ENCODE results near the gene ERCC6L2.

Gene ERCC6L2

DNA sequence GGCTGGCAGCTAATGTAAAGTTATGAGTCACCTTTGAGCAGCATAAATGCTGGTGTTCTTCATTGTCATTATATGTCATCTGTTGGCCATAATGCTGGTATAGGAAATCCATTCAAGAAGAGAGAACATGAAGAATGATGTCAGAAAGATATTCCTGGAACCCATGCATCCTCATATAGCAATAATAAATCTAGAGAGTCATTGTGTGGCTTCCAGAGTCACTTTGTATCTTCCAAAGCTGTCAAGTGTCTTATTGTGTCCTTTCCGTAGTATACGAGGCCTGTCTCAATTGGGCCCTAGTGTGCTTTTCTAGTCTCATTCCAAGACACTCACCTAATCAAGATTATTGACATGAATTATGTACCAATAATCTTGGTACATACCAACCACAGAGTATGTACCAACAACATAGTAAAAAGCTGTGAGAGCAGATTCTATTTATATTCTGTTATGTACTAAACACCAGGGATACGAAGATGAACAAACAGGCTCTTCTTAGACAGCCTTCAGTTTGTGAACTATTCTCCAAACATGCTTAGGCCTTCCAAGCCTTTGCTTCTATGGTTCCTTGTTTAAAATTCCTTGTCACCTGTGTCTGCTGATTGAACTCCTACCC, 110.1 kb downstream of the ERCC6L2 start:
- FAIRE-seq = no peak

DNA sequence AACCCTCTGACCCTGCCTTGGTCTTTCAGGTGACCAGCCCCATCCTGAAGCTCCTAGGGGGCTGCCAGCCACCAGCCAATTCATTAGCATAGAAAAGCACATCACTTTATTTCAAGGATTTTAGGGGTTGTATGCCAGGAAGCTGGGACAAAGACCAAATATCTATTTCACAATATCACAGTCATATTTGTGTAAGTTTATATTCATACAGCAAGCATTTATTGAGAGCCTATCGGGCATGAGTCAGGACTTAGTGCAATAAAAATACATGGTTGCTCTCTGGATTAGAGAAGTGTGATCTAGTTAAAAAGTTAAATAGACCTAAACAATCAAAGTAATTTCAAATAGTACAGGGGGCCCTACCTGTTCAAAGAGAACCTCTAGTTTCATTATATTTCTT, 113.8 kb downstream of the ERCC6L2 start:
- FAIRE-seq = no peak

DNA sequence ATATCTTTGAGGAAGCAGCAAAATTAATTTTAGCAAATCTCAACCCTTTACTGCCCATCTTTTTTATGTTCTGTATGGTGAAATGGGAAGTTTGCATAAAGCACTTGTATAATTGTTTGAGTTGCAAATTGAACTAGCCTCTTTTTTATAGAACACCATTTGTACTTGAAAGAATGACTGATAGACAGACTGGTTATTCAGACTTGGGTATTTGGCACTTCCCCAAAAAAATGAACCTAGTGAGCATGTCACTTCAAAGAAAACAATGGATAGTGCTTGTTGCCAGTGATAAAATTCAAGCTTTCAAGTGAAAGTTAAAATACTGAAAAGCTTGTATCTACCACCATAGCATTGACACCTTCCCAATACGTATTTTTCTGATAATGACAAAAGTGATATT, 115.8 kb downstream of the ERCC6L2 start:
- FAIRE-seq = no peak

DNA sequence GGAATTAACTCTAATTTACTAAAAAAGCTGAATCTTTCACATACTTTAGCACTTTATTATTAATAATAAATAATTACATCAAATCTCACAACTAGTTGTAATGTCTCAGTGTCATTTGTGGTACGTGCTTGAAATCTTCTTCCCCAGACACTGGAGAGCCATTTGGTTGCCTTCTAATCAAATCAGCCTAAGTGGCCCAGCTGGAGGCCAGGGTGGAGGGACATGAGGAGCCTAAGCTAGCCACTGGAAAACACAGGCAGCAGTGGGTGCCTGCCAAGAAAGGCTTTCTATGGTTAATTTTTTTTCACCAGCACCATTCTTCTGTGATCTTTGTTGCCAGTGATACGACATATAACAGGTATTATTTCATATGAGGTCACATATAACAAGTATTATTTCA, 117.0 kb downstream of the ERCC6L2 start:
- no peak for FAIRE-seq

DNA sequence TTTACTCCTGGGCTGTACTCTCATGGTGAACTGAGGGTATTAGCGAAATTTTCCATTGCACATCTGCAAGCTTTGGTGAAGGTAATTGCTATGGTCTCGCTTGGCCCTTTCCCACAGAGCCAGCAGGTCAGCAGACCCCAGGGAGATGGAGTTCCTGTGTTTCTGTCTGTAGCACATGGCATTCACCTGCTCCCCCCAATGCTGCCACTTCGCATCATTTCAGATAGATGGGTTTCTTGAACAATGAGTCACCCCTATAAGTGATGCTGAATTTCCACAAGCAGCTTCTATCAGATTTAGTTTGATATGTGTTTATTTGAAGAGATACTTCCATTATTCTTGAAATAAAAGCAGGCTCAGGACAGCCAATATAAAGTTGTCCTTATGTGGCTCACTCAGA, 117.8 kb downstream of the ERCC6L2 start:
- no peak for FAIRE-seq

DNA sequence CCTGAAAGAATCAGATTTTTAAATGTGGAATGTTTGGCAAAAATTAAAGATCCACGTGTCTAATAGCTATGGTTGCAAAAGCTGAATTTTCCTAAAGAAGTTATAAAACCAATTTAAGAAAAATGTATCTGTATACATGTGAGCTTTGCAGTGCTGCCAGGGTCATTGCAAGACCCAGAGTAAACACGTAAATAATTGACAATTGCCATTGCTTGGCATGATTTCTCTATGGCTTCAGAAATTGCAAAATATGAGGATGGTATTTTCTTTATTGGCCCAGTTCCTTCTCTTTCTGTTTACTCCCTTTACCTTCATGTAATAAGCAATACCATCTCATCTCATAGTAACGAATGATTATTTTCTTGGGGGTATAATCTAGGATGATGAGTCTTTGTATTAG, 123.9 kb downstream of the ERCC6L2 start:
- no peak for FAIRE-seq

DNA sequence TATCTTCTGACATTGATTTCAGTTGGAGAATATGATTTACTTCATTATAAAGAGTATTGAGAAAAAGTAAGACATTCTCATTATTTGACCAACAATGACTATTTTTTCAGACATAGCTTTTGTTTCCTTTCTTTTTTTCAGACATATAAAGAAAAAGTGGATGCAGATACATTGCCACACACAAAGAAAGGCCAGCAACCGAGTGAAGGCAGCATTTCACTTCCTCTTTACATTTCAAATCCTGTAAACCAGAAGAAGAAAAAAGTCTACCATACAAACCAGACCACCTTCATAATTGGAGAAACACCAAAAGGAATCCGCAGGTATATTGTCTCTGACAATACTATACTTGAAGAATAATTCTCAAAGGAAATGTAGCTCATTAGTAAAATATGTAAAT, 128.9 kb downstream of the ERCC6L2 start:
- FAIRE-seq = peak; percentile 6

DNA sequence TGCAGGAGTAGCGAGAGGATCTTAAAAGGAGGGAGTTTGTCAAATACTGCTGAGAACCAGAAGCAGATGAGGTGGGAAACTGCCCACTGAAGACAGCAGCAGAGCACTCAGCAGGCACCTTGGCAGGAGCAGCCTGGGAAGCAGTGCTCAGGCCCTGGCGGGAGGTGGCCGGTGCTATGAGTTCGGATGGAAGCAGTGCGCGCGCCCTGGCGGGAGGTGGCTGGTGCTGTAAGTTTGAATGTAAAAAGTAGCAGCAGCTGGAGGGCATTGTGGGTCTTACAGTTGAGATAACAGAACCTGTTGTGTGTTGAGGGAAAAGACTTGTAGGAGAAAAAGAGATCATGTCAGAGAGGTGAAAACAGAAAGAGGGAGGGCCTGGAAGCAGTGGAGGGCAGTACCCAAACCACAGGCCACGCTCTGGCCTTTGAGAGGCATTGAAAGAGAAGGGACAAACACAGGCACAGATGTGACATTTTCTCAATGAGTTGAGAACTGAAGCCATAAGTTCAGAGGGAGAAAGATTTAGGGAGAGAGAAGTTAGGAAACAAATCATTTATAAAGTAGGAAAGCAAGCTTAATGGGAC, 130.9 kb downstream of the ERCC6L2 start:
- no peak for FAIRE-seq

DNA sequence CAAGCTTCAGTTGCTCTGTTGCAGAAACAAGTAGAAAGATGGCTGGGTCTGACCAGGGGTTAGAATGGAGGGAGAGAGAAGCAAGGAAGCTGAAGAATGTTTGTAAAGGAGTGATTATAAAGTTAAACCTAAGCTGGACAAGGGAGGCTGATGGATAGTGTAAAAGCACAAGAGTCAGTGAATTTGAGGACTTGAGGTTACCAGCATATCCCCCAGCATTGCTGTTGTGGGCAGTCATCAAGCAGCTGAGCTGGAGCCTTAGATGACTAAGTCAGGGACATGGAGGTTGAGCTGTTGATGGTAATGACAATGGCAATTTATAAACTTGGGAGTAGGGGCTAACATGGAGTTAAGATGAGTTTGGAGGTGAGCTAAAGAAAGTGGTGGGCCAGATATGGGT, 131.5 kb downstream of the ERCC6L2 start:
- no peak for FAIRE-seq

DNA sequence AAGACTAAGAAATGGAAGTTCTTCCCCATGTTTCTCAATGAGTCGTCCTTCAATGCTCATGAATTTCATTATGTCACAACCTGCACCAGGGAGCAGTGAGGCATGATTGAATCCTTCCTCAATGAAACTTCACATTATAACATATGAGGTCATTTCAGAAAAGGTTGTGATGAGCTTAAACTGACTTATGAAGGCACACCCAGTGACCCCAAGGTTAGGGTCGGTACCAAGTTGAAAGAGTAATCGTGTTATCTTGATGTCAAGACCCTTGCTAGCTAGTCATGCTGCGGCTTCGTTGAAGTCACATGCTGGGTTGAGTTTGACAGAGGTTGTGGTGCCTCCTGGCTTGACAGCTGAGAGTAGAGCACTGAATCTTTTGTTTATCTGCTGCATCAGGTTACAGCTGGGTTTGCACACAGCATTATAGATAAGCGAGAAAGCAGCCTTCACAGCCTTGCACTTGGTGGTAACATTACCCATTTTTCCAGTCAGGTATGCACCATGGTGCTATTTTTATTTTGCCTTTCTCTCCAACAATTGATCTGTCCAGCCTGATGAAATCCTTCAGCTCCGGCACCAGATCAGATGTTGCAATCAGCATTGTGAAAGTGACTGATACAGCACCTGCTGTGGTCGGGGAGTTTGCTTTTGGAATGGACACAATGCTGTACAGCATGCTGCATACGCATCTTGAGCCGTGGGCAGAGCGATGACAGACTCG, 133.2 kb downstream of the ERCC6L2 start:
- no peak for FAIRE-seq

DNA sequence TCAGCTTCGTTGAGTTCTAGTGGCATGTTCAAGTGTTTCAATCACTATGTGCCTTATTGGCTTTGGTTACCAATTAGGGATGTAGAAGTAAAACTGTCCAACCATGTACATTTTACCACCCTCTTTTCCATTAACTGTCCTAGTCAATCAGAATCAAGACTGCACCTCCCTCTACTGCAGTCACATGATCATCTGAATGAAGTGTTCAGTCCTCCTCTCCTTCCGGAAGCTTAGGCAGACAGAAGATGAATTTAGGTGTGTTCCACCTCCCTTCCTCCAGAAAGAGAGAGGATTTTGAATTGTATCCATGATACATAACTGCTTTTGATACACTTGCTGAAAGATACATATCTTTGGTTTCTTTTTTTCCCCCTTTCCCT, 133.7 kb downstream of the ERCC6L2 start:
- FAIRE-seq = no peak

DNA sequence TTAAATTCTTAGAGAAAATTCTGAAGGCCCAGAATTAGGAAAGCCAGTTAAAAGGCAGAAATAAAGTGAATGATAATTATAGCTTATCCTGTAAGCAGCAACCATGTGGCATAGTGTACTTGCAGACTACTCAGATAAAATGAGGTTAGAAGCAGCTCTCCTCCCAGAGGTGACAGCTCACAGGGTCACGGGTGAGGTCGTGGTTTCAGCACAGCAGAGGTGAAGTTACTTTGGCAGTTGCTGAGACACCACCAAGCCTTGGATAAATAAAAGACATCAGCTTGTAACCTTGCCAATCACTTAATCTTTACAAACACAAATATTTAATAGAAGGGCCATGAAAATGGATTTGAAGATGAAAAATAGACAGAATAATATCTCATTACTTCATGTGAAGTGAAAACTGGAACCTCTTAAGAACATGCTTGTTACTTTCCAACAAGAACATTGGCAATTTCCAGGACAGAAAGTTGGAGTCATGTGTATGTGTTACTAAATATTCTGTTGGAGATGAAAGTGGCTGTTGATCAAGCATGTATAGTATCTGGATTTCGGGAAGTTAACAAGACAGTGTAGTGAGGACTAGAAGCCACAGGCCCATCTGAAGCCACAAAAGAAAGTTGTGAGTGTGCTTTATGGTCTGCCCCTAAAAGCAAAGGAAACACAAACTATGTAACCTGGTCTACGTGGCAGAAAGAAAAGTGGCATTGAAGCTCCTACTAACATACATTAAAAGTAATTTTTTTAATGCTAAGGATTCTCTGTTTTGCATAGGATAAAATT, 134.4 kb downstream of the ERCC6L2 start:
- FAIRE-seq = no peak

DNA sequence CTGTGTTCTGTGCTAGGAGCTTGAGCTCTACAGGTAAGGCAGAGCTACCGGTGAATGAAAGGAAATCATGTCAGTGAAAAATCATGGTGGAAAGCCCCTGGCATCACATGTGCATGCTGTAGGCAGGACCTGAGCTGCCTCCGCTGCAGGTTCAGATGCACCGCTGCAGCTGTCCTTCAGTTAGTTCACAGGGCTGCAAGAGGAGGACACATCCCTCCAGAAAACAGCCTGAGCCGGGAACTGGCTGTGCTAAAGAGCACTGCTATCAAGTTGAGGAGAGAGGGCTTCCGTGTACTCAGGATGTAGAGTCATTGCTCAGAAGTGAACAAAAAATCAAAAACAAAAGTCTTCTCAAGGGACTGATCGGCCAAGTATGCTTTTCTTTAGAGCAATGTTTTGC, 138.6 kb downstream of the ERCC6L2 start:
- FAIRE-seq = no peak

DNA sequence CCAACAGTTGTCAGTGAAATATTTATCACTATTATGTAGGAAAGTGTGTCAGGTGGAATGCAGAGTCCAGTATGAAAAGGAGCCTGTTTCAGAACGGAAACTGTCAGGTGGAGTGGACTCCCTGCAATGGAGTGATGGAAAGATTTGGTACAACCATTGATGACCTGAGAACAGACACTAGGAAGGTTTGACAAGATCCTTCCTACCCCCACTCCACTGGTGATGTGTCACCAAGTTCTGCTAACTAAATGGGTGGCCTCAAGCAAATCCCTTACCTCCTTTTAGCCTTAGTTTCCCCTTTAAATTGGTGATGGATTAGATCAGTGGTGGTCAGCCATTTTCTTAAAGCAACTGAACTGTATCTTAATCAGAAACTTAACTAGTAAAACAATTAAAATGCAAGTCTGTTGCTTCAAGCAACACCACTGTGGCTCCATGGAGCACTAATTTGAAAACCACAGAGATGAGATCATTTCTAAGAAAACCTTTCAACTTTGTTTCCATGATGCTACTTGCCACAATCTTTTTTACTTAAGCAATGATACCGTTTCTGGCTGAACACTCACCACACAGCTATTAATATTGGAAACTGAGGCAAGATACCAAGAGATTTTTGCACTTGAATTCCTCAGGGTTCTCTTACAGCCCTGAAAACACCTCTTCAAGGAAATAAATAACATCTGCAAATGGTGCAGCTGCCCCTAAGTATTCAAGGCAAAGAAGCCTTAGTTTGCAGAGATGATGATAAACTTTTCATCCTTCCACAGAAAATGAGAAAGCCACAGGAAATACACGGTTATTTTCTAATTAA, 140.6 kb downstream of the ERCC6L2 start:
- FAIRE-seq = no peak

Measured in A204.1 (cell line).